ENCODE results near the gene USP3. TPM values are rescaled to one million over a fixed set of nuclear protein-coding genes. Genes with fewer than 3 reads are reported as not detected.
"Not testable (repeated sequence)": the region's sequence is repeated elsewhere in the genome, so short reads cannot be mapped to it uniquely, and the experiment has no call there.

Gene USP3
- total RNA-seq, 4 donors from 2014 or later, result 26.5 to 96.3 (median 65.8) TPM

GRCh38 chr15:63612300-63612699 is 107.9 kb downstream of the USP3 start:
- intact Hi-C loops (cut with DNase I; ENCODE audit: low total_unique reads), result no loop called here
- H3K36me3 ChIP-seq, result no peaks in the 10 kb centered on the region
- no peak for DNase-seq
- H3K27ac ChIP-seq, result peak overlapping the region in 1 of 2 donors; percentile 80
- TF ChIP-seq POLR2A (IDR thresholded peaks at IDR 0.05), result no peak
- TF ChIP-seq CTCF (IDR thresholded peaks at IDR 0.05), result no peak
- no peaks in the 10 kb centered on the region for H3K27me3 ChIP-seq
- H3K4me1 ChIP-seq, result peaks cover 4 to 14% of the 10 kb centered on the region in 2 donors
- no peaks in the 10 kb centered on the region for H3K9me3 ChIP-seq
- no peak overlapping the region for H3K4me3 ChIP-seq

- DNase-seq, result no peak
- Histone ChIP-seq H3K27ac (no peak overlapping the region), H3K9me3 (no peaks in the 10 kb centered on the region), H3K27me3 (no peaks in the 10 kb centered on the region), H3K4me3 (no peak overlapping the region), H3K4me1 (peaks cover 4 to 10% of the 10 kb centered on the region in 2 donors), H3K36me3 (no peaks in the 10 kb centered on the region)
- TF ChIP-seq CTCF (IDR thresholded peaks at IDR 0.05), result no peak
- no peak for TF ChIP-seq POLR2A (IDR thresholded peaks at IDR 0.05)
- intact Hi-C loops (cut with DNase I; ENCODE audit: low total_unique reads), result no loop called here
These were observed 111.5 kb downstream of the USP3 start for GRCh38 chr15:63615935-63616334.

GRCh38 chr15:63617147-63617546 is 112.8 kb downstream of the USP3 start:
- H3K27me3 ChIP-seq; H3K36me3 ChIP-seq; H3K4me3 ChIP-seq; H3K4me1 ChIP-seq; intact Hi-C loops (cut with DNase I; ENCODE audit: low total_unique reads); H3K27ac ChIP-seq; DNase-seq; H3K9me3 ChIP-seq: not testable (repeated sequence)

- H3K4me1 ChIP-seq; H3K4me3 ChIP-seq; H3K27me3 ChIP-seq; intact Hi-C loops (cut with DNase I; ENCODE audit: low total_unique reads); H3K9me3 ChIP-seq; DNase-seq; H3K27ac ChIP-seq; H3K36me3 ChIP-seq: not testable (repeated sequence)
These were observed 113.2 kb downstream of the USP3 start for GRCh38 chr15:63617627-63618026.

- H3K9me3 ChIP-seq; H3K27me3 ChIP-seq; intact Hi-C loops (cut with DNase I; ENCODE audit: low total_unique reads); DNase-seq; H3K27ac ChIP-seq; H3K36me3 ChIP-seq; H3K4me3 ChIP-seq; H3K4me1 ChIP-seq: not testable (repeated sequence)
These were observed 116.4 kb downstream of the USP3 start for GRCh38 chr15:63620760-63621159.

GRCh38 chr15:63623232-63623969 is 119.0 kb downstream of the USP3 start:
- Histone ChIP-seq H3K27ac (no peak overlapping the region), H3K27me3 (no peaks in the 10 kb centered on the region), H3K4me1 (no peaks in the 10 kb centered on the region), H3K36me3 (no peaks in the 10 kb centered on the region), H3K9me3 (no peaks in the 10 kb centered on the region), H3K4me3 (no peak overlapping the region)
- DNase-seq, result no peak
- TF ChIP-seq POLR2A (IDR thresholded peaks at IDR 0.05) (no peak), CTCF (IDR thresholded peaks at IDR 0.05) (no peak)
- intact Hi-C loops (cut with DNase I; ENCODE audit: low total_unique reads), result no loop called here

GRCh38 chr15:63626955-63627354 is 122.6 kb downstream of the USP3 start:
- no peak for DNase-seq
- no peak for TF ChIP-seq POLR2A (IDR thresholded peaks at IDR 0.05)
- TF ChIP-seq CTCF (IDR thresholded peaks at IDR 0.05), result no peak
- H3K4me1 ChIP-seq, result no peaks in the 10 kb centered on the region
- no peak overlapping the region for H3K27ac ChIP-seq
- no peak overlapping the region for H3K4me3 ChIP-seq
- H3K36me3 ChIP-seq, result no peaks in the 10 kb centered on the region
- intact Hi-C loops (cut with DNase I; ENCODE audit: low total_unique reads), result no loop called here
- no peaks in the 10 kb centered on the region for H3K9me3 ChIP-seq
- no peaks in the 10 kb centered on the region for H3K27me3 ChIP-seq
